Measurements from ENCODE around the gene ARMC12.

GRCh38 chr6:35735452-35735851 is 1.4 kb upstream of the ARMC12 start:
- TF ChIP-seq, protein P1, sequence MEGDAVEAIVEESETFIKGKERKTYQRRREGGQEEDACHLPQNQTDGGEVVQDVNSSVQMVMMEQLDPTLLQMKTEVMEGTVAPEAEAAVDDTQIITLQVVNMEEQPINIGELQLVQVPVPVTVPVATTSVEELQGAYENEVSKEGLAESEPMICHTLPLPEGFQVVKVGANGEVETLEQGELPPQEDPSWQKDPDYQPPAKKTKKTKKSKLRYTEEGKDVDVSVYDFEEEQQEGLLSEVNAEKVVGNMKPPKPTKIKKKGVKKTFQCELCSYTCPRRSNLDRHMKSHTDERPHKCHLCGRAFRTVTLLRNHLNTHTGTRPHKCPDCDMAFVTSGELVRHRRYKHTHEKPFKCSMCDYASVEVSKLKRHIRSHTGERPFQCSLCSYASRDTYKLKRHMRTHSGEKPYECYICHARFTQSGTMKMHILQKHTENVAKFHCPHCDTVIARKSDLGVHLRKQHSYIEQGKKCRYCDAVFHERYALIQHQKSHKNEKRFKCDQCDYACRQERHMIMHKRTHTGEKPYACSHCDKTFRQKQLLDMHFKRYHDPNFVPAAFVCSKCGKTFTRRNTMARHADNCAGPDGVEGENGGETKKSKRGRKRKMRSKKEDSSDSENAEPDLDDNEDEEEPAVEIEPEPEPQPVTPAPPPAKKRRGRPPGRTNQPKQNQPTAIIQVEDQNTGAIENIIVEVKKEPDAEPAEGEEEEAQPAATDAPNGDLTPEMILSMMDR (optimal IDR thresholded peaks at IDR 0.05 in 1 of 3, IDR thresholded peaks at IDR 0.05 in 1 of 3, conservative IDR thresholded peaks at IDR 0.05 in 1 of 3; ENCODE audit: extremely low read depth in 1 of 3, insufficient read depth in 2 of 3, low read length in 3 of 3): no peak
- no peak for TF ChIP-seq EZH2 (IDR thresholded peaks at IDR 0.05; ENCODE audit: low read length)
